Mammary epithelial cell (primary cell): Measurements from ENCODE around the gene USP47.

Experiments
- CTCF ChIP-seq, 2 donors: IDR thresholded peaks in 1 of 2; conservative IDR thresholded peaks in 1 of 2; 2 replicates each; pipeline ENCODE4 v1.5.1; 2011 to 2012; ENCODE audit warnings: inconsistent platforms in 2 of 2, low read length in 2 of 2, mild to moderate bottlenecking in 2 of 2, control low read depth in 1 of 2, low read depth in 1 of 2; ENCODE audit not compliant: insufficient read depth in 1 of 2; ENCODE audit errors: extremely low read depth in 1 of 2
- EZH2 ChIP-seq: IDR thresholded peaks from 2 replicates; pipeline ENCODE4 v1.6.1; 2012; ENCODE audit warnings: low read length, inconsistent platforms, borderline replicate concordance

GRCh38 chr11:11813288-11813962 is 28.3 kb upstream of the USP47 start:
- TF ChIP-seq CTCF (conservative IDR thresholded peaks at IDR 0.05 in 1 of 2, IDR thresholded peaks at IDR 0.05 in 1 of 2; ENCODE audit: extremely low read depth in 1 of 2, insufficient read depth in 1 of 2, low read depth in 1 of 2, low read length in 2 of 2) (no peak), EZH2 (no peak)
